C4-2B (cell line): ENCODE measurements around the gene GDF11.

Experiments used
- H3K27ac ChIP-seq: fragments of 450-650 bp; 2 replicates; pipeline ENCODE4 v1.5.1; 2017
- CTCF ChIP-seq: fragments of 450-650 bp; conservative IDR thresholded peaks from 2 replicates; pipeline ENCODE4 v1.5.1; 2017; ENCODE audit warnings: mild to moderate bottlenecking
- ZFX ChIP-seq: fragments of 450-650 bp; IDR thresholded peaks from 2 replicates; pipeline ENCODE4 v1.6.1; 2017

Gene GDF11

GRCh38 chr12:55703901-55704761, 38.8 kb upstream of the GDF11 start:
- no peak overlapping the region for H3K27ac ChIP-seq
- no peak for TF ChIP-seq ZFX
- no peak for TF ChIP-seq CTCF

- no peak overlapping the region for H3K27ac ChIP-seq
- TF ChIP-seq CTCF = no peak
- no peak for TF ChIP-seq ZFX
Observed at GRCh38 chr12:55704824-55705718, 37.9 kb upstream of the GDF11 start.

GRCh38 chr12:55705782-55706402, 37.0 kb upstream of the GDF11 start:
- H3K27ac ChIP-seq = no peak overlapping the region
- TF ChIP-seq ZFX = no peak
- TF ChIP-seq CTCF = no peak; the same call in 1 of the 2 replicates

- no peak overlapping the region for H3K27ac ChIP-seq
- no peak for TF ChIP-seq ZFX
- TF ChIP-seq CTCF = no peak
Observed at GRCh38 chr12:55706568-55707218, 36.2 kb upstream of the GDF11 start.

- TF ChIP-seq CTCF (no peak), ZFX (no peak)
- no peak overlapping the region for H3K27ac ChIP-seq
Observed at GRCh38 chr12:55707219-55707671, 35.7 kb upstream of the GDF11 start.

GRCh38 chr12:55707841-55708694, 34.9 kb upstream of the GDF11 start, which contains the start of gene ITGA7:
Gene ITGA7 (minus strand): TSS chr12:55707904. CDS start chr12:55707682, 222 bp downstream.
- TF ChIP-seq ZFX (no peak), CTCF (no peak)
- no peak within 1 kb of the TSS for H3K27ac ChIP-seq
